ENCODE measurements around the gene KMT2E.

KMT2E gene

DNA sequence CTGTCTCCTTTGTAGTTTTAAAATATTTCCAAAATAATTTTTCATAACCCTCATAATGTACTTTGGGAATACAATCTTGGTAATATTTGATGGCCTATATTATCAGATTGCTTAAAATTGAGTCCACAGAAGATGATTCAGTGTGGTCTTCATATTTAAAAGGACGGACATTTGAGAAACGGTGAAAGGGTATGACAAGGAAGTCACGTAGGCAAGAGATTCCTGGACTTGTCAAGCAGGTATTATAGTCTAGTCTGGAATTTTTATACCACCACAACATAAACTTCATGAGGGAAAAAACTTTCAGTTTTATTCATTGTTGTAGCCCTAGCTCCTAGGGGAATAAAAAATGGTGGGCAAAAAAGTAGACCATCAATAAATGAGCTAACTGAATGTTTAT is 82.3 kb downstream of the KMT2E start:
- no peak for DNase-seq

GRCh38 chr7:105097619-105098018 is 83.6 kb downstream of the KMT2E start:
- no peak for DNase-seq

- DNase-seq, result no peak
Measured at GRCh38 chr7:105098863-105099515, 85.0 kb downstream of the KMT2E start.

DNA sequence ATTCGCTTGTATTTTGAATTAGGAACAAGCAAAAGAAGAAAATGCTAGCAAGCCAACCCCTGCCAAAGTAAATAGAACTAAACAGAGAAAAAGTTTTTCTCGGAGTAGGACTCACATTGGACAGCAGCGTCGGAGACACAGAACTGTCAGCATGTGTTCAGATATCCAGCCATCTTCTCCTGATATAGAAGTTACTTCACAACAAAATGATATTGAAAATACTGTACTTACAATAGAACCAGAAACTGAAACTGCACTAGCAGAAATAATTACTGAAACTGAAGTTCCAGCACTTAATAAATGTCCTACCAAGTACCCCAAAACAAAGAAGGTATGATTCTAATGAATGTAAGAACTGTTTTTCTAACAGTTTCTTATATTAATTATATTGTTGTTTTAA is 87.9 kb downstream of the KMT2E start:
- no peak for DNase-seq

DNA sequence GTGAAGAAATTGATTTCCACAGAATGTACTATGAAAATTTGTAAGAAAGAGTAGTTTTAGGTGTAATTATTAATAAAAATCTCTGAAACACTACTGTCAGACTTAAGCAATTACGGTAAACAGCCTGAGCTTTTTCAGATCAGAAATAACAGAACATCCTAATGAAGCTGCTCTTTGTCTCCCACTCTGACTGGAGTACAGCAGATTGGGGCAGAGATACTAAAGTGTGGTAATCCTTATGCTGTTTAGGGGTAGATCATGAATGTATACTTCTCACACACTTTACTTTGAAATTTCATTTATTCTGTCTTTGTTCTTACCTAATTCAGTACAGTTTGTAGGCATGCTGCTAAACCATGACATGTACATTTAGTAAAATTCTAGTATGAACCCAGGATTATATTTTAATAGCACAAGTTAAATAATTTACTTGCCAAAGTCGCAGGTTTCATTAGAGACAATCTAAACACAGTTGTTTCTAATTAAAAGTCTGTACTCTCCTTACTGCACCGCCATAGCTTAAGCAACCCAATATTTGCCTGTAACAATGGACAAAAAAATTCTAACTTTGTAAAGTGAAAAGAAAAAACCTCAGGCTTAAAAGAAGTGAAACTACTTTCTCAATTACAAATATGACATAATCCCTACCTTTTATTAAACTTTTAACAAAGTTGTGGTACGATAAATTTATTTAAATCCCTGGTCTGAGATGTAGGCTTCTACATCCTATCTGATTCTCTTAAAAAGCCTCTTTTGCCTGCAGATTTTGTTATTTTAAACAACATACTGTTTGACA is 88.8 kb downstream of the KMT2E start:
- no peak for DNase-seq

DNA sequence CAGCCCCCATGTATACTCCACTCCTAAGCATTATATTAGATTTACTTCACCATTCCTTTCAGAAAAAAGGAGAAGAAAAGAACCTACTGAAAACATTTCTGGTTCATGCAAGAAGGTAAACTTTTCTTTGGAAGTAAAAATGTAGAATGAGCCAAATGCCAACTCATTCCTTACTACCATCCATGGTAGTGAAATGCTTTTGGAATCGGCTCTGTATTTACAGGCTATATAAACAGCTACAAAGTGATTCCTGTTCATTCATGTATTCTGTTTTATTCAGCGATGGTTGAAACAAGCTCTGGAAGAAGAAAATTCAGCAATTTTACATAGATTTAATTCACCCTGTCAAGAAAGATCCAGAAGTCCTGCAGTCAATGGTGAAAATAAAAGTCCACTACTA is 91.6 kb downstream of the KMT2E start:
- no peak for DNase-seq

DNA sequence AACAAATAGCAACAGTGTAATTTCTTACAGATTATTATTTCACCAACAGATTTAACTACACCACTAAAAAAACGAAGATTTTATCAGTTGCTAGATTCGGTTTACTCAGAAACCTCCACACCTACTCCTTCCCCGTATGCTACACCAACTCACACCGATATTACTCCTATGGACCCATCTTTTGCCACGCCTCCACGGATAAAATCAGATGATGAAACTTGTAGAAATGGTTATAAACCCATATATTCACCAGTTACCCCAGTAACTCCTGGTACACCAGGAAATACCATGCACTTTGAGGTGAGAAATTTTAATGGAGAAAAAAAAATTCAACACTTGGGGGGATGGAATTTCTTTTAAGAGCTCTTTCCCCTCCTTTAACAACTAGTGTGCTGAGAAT is 92.5 kb downstream of the KMT2E start:
- no peak for DNase-seq

DNA sequence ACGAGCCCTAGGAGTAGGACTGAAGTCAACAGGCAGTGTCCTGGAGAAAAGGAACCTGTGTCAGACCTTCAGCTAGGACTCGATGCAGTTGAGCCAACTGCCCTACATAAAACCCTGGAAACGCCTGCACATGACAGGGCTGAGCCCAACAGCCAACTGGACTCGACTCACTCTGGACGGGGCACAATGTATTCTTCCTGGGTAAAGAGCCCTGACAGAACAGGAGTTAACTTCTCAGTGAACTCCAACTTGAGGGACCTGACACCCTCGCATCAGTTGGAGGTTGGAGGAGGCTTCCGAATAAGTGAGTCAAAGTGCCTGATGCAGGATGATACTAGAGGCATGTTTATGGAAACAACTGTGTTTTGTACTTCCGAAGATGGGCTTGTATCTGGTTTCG is 93.5 kb downstream of the KMT2E start:
- no peak for DNase-seq

- DNase-seq, result no peak
Measured at GRCh38 chr7:105112440-105113418, 98.7 kb downstream of the KMT2E start.

- DNase-seq, result no peak
Measured at GRCh38 chr7:105118612-105119600, 104.9 kb downstream of the KMT2E start.

GRCh38 chr7:105122619-105123018 is 108.6 kb downstream of the KMT2E start:
- no peak for DNase-seq

DNA sequence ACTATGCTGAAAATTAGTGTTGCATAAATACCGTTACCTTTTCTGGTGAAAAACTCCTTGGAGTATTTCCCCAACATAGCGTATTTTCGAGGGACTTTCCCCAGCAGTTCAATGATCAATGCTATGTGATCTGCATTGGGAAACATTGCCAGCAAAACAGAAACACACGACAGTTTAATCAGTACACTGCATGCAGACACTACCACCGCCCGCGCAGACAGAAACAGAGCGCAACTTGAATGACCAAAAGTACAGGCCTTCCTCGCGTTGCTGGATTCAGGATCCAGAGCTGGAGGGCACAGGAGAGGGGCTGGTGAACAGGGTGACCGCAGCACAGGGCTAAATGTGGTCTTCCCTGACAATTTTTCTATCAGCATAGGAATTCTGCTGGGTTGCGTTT is 111.7 kb downstream of the KMT2E start:
- DNase-seq, result no peak

DNA sequence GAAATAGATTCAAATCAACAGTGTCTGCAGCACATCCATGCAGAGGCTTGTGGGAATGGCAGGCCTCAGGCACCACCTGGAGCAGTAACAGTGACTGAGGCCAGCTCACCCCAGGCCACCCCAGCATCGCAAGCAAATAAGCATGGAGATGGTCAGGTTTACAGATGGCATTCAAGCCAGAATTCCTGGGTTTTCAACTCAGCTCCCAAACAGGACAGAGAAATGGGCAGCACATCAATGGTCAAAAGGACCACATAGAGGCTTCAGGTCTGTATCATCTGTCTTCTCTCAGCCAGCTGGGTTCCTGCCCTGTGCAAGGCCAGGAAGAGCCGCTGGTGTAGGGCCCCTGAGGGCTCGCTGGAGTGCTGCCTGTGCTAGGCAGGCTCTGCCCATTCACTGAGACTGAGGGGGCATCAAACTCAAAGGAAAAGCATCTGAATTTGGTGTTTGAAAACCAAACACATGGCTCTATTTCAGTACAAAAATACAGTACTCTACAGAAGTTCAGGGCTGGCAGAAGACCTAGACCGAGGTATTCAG is 112.5 kb downstream of the KMT2E start:
- DNase-seq, result no peak

DNA sequence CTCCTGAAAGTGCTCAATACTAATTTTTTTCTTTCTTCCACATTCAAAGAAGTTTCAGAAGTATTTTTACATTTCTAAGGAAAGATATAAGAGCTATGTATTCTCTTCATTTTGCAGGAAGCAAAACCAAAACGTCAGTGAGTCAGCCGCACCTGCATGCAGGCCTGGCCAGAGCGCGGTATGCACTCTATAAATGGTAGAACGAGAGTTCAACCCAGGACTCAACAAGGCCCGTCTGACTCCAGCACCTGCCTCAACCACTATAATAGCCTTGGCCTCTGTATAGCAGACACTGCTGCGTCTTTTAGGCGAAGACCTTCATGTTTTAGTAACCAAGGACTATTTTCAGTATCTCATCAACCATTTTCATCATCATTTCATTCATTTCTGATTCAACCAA is 113.2 kb downstream of the KMT2E start:
- DNase-seq, result no peak

DNA sequence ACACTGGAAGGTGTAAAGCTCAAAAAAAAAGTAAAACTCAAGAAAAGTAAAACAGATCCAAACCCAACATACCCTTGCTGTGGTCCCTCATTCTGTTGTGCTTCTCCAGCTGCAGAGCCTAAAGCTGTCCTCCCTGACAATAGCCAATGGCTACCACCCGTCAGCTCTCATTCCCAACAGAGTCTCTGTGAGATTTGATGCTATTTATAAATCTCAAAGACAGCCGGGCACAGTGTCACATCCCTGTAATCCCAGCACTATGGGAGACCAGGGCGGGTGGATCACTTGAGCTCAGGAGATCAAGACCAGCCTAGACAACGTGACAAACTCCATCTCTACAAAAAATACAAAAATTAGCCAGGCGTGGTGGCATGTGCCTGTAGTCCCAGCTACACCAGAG is 116.0 kb downstream of the KMT2E start:
- DNase-seq, result no peak

- no peak for DNase-seq
Measured at GRCh38 chr7:105130580-105130979, 116.6 kb downstream of the KMT2E start.

DNA sequence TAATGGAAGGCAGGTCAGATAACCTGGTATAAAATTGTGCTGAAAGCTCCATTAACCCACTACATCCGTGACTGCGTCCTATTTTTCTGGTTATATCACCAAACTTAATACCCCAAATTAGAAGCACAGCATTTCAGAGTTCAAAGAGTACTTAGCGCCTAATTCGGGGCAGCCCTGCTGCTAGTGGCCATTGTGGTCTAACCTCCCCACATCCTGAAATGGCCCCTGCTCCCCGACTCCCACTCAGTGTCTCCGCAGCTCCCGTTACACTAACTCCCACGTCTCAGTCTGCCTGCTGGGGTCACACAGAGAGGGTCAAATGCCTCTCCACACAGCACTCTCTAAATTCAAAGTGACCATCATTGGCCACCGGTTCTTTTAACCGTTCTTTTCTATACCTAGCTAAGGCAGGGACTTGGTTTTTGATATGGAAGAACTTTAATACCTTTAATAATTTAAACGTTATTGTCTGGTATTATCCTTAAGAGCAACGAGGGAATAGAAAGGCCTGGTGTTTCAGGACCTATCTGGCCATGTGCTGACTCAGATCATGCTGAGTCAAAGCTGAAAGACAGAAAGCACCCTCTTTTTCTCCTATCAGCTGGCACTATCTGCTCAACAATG is 117.1 kb downstream of the KMT2E start:
- no peak for DNase-seq

- no peak for DNase-seq
Measured at GRCh38 chr7:105131890-105132289, 117.9 kb downstream of the KMT2E start.

DNA sequence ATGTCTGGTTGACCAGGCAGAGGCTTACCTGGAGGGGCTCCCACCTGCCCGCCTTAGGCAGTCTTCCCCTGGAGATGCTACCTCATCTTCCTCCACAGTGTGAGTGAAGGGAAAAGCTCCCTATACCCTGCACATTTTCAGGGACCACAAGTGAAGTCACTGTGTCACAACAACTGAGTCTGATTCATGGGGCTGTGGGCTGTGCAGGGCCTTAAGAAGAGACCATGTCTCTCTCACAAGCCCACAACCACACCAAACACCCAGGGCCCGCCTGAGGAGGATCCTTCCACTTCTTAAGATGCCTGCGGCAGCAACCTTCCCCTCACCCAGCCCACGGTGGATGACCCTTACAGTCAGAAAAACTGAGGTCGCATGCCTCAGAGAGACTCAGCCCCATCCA is 118.3 kb downstream of the KMT2E start:
- no peak for DNase-seq

DNA sequence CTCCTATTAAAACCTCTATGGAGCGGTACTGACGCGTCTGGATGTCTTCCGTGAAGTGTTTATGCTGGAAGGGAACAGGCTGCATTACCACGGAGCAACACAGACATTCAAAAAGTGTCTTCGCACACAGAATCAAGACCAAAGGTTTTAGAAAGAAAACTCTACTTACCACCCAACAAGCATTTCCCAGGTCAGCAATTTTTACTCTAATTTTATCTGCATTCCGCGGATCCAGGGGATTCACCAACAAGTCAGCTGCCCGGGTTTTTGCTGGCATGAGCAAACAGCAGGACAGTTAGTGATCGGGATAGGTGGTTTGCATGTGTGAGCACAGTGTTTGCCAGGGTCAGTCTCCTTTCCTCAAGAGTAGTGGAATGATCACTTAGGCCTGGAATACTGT is 118.8 kb downstream of the KMT2E start:
- DNase-seq, result no peak

GRCh38 chr7:105133358-105133757 is 119.4 kb downstream of the KMT2E start:
- no peak for DNase-seq

All from NCI-H1105 treated with DMSO at 0.1 percent for 48 hours (cell line).